Tibial nerve (tissue), 4 donors: ENCODE results near the gene EXOC6B.

Experiments used
- EP300 ChIP-seq, 2 donors: sonication (generic); formaldehyde crosslinking; IDR thresholded peaks; one replicate each; pipeline ENCODE4 v1.6.1; 2017; ENCODE audit warnings: antibody characterized with exemption in 2 of 2, mild to moderate bottlenecking in 1 of 2
- POLR2A ChIP-seq, 2 donors: fragments of 450-650 bp; IDR thresholded peaks; one replicate each; pipeline ENCODE4 v1.6.1; 2017; ENCODE audit warnings: antibody characterized with exemption in 2 of 2, mild to moderate bottlenecking in 2 of 2, moderate library complexity in 2 of 2
- TF ChIP-seq, protein P1 (sequence below), 5 experiments: fragments of 200-600 bp in 3 of 5; fragments of 450-650 bp in 2 of 5; sonication (generic) in 3 of 5; IDR thresholded peaks; one replicate each; pipeline ENCODE4 v1.5.1; 2016 to 2019; ENCODE audit warnings: antibody characterized with exemption in 5 of 5, mild to moderate bottlenecking in 3 of 5, moderate library complexity in 2 of 5

DNA sequence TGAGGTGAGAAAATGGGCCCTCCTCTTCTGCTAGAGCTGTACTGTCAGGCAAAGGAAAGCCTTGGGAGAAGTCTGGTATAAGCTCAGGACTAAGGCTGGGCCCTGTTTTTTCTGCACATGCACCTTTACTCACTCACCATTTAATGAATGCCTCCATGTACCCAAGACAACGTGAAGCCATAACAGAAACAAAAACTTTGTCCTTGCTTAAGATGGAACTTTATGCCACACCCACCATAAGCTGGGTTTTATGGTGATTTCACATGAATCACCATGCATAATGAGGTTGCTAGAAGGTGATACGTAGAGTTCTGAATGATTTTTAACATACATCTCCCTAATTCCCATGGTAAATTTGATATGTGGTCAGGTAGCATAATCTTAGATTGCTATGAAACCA, 614.5 kb downstream of the EXOC6B start:
- TF ChIP-seq, protein P1, sequence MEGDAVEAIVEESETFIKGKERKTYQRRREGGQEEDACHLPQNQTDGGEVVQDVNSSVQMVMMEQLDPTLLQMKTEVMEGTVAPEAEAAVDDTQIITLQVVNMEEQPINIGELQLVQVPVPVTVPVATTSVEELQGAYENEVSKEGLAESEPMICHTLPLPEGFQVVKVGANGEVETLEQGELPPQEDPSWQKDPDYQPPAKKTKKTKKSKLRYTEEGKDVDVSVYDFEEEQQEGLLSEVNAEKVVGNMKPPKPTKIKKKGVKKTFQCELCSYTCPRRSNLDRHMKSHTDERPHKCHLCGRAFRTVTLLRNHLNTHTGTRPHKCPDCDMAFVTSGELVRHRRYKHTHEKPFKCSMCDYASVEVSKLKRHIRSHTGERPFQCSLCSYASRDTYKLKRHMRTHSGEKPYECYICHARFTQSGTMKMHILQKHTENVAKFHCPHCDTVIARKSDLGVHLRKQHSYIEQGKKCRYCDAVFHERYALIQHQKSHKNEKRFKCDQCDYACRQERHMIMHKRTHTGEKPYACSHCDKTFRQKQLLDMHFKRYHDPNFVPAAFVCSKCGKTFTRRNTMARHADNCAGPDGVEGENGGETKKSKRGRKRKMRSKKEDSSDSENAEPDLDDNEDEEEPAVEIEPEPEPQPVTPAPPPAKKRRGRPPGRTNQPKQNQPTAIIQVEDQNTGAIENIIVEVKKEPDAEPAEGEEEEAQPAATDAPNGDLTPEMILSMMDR (IDR thresholded peaks at IDR 0.05): no peak
- no peak for TF ChIP-seq EP300 (IDR thresholded peaks at IDR 0.05)
- no peak for TF ChIP-seq POLR2A (IDR thresholded peaks at IDR 0.05)
